EH (cell line): ENCODE measurements around the gene ENG.
"Not testable (repeated sequence)": the region's sequence is repeated elsewhere in the genome, so short reads cannot be mapped to it uniquely, and the experiment has no call there.

ENCODE experiments used
- DNase-seq: peaks from one replicate; pipeline ENCODE4 v3.0.0-alpha.2; 2015; ENCODE audit warnings: low read depth

Gene ENG

GRCh38 chr9:127793093-127793708 lies 61.3 kb downstream of the ENG start:
- DNase-seq, result peak; percentile 61

- no peak for DNase-seq
These were observed 61.9 kb downstream of the ENG start for GRCh38 chr9:127792417-127793031.

GRCh38 chr9:127791085-127791484 lies 63.4 kb downstream of the ENG start:
- no peak for DNase-seq

- no peak for DNase-seq
These were observed 64.2 kb downstream of the ENG start for GRCh38 chr9:127790094-127790855.

GRCh38 chr9:127789179-127789578 lies 65.3 kb downstream of the ENG start:
- no peak for DNase-seq

GRCh38 chr9:127788337-127789011 lies 66.0 kb downstream of the ENG start:
- DNase-seq, result no peak

GRCh38 chr9:127786773-127787104 lies 67.7 kb downstream of the ENG start:
- no peak for DNase-seq

- DNase-seq, result peak; percentile 88
These were observed 68.3 kb downstream of the ENG start, which contains the start of gene CDK9 for GRCh38 chr9:127785933-127786772. CDK9 (plus strand) TSS chr9:127786034; CDS start chr9:127786149, 115 bp downstream.

- peak; percentile 78 for DNase-seq
These were observed 69.2 kb downstream of the ENG start for GRCh38 chr9:127785023-127785932.

- no peak for DNase-seq
These were observed 71.1 kb downstream of the ENG start for GRCh38 chr9:127783111-127784008.

- no peak for DNase-seq
These were observed 72.7 kb downstream of the ENG start for GRCh38 chr9:127781806-127782205.

- not testable (repeated sequence) for DNase-seq
These were observed 73.5 kb downstream of the ENG start for GRCh38 chr9:127780909-127781308.

- DNase-seq, result no peak
These were observed 74.2 kb downstream of the ENG start for GRCh38 chr9:127780126-127780885.

- DNase-seq, result no peak
These were observed 75.1 kb downstream of the ENG start for GRCh38 chr9:127779136-127779981.

GRCh38 chr9:127778280-127779135 lies 76.0 kb downstream of the ENG start, which contains the start of gene SH2D3C:
SH2D3C (minus strand) TSS chr9:127778666; CDS start chr9:127778627, 39 bp downstream.
- DNase-seq, result no peak

GRCh38 chr9:127777368-127777980 lies 77.0 kb downstream of the ENG start:
- no peak for DNase-seq
